A549 (cell line): Measurements from ENCODE around the gene HOXD11. TPM values are rescaled to one million over a fixed set of nuclear protein-coding genes. Genes with fewer than 3 reads are reported as not detected.

ENCODE experiments used
- ATAC-seq, 2 experiments: fragments of 200-7000 bp in 1 of 2; fragments of >200 bp in 1 of 2; cut with Nextera tagmentation in 1 of 2; cut with Tn5 transposase in 1 of 2; 3 replicates each; pipeline versions ENCODE4 v1.8.0 to v1.9.1; 2018 to 2020; ENCODE audit warnings: mild to moderate bottlenecking in 1 of 2, moderate library complexity in 1 of 2
- CTCF ChIA-PET: fragments of 300-600 bp; sonication (Branson Sonifier 250); formaldehyde crosslinking; extraction: SDS; loops from one replicate; lab custom pipeline; 2021; ENCODE audit warnings: antibody characterized with exemption, inconsistent platforms; lab: Yijun Ruan, JAX
- POLR2A ChIA-PET: fragments of 350-600 bp; formaldehyde crosslinking; extraction: SDS; loops from one replicate; lab custom pipeline; 2021; ENCODE audit warnings: antibody characterized with exemption, inconsistent platforms; lab: Yijun Ruan, JAX
- DNase-seq, 2 experiments: peaks; one replicate each; pipeline versions ENCODE4 v3.0.0 to v3.0.0-alpha.2; 2011 to 2016; ENCODE audit warnings: low read depth in 1 of 2, low spot score in 1 of 2
- FAIRE-seq: peaks from 2 replicates; lab custom pipeline; 2011; peaks lifted over from hg19 to GRCh38; lab: Jason Lieb, UNC
- H3K27ac ChIP-seq, 2 experiments: fragments of >200 bp; sonication (Bioruptor Twin); formaldehyde crosslinking; 3 replicates each; pipeline ENCODE4 v1.5.1; 2016 to 2017
- H3K4me1 ChIP-seq: fragments of >200 bp; sonication (Bioruptor Twin); formaldehyde crosslinking; 3 replicates; pipeline ENCODE4 v1.6.1; 2016
- H3K4me2 ChIP-seq: fragments of >200 bp; sonication (Bioruptor Twin); formaldehyde crosslinking; 3 replicates; pipeline ENCODE4 v1.6.1; 2016
- H3K4me3 ChIP-seq: fragments of >200 bp; sonication (Bioruptor Twin); formaldehyde crosslinking; 3 replicates; pipeline ENCODE4 v1.5.1; 2016
- H3K9me3 ChIP-seq: fragments of >200 bp; sonication (Bioruptor Twin); formaldehyde crosslinking; 3 replicates; pipeline ENCODE4 v1.6.1; 2016
- ATOH8 ChIP-seq: fragments of 250-450 bp; sonication (Bioruptor Pico); IDR thresholded peaks from 2 replicates; pipeline ENCODE4 v1.5.0; 2020; ENCODE audit warnings: low read depth, mild to moderate bottlenecking, moderate library complexity
- BCL3 ChIP-seq: fragments of >200 bp; sonication (Bioruptor Twin); formaldehyde crosslinking; IDR thresholded peaks from 3 replicates; pipeline ENCODE4 v1.6.1; 2016
- CEBPB ChIP-seq, 2 experiments: fragments of >200 bp in 1 of 2; sonication (Bioruptor Twin) in 1 of 2; formaldehyde crosslinking in 1 of 2; IDR thresholded peaks; 2 replicates each; pipeline ENCODE4 v1.6.1; 2012 to 2016
- CHD2 ChIP-seq: fragments of 150-350 bp; IDR thresholded peaks from 2 replicates; pipeline ENCODE4 v1.6.1; 2014; ENCODE audit warnings: low read length; ENCODE audit not compliant: partially characterized antibody
- CHD4 ChIP-seq: fragments of 200-600 bp; sonication (generic); IDR thresholded peaks from 2 replicates; pipeline ENCODE4 v1.6.1; 2016; ENCODE audit warnings: antibody characterized with exemption, mild to moderate bottlenecking, borderline replicate concordance
- CTCF ChIP-seq: fragments of >200 bp; sonication (Bioruptor Twin); formaldehyde crosslinking; IDR thresholded peaks from 3 replicates; pipeline ENCODE4 v1.5.1; 2016
- EHF ChIP-seq: fragments of 250-450 bp; sonication (Bioruptor Pico); IDR thresholded peaks from 2 replicates; pipeline ENCODE4 v1.5.0; 2020; ENCODE audit warnings: mild to moderate bottlenecking
- FOSB ChIP-seq: fragments of 250-450 bp; sonication (Bioruptor Pico); IDR thresholded peaks from 2 replicates; pipeline ENCODE4 v1.5.0; 2020; ENCODE audit warnings: mild to moderate bottlenecking, moderate library complexity
- FOXS1 ChIP-seq: fragments of 250-450 bp; sonication (Bioruptor Pico); IDR thresholded peaks from 2 replicates; pipeline ENCODE4 v1.5.0; 2020; ENCODE audit warnings: mild to moderate bottlenecking, moderate library complexity
- HEYL ChIP-seq: fragments of 250-450 bp; sonication (Bioruptor Pico); IDR thresholded peaks from 2 replicates; pipeline ENCODE4 v1.8.0; 2021; ENCODE audit warnings: mild to moderate bottlenecking, moderate library complexity
- JUN ChIP-seq, 2 experiments: fragments of >200 bp; sonication (Bioruptor Twin); formaldehyde crosslinking; IDR thresholded peaks; 2 replicates in 1 of 2; 3 replicates in 1 of 2; pipeline ENCODE4 v1.6.1; 2016 to 2017
- JUNB ChIP-seq: fragments of >200 bp; sonication (Bioruptor Twin); formaldehyde crosslinking; IDR thresholded peaks from 2 replicates; pipeline ENCODE4 v1.6.1; 2016
- KDM5A ChIP-seq: fragments of 200-600 bp; sonication (generic); IDR thresholded peaks from 2 replicates; pipeline ENCODE4 v1.6.1; 2016; ENCODE audit warnings: antibody characterized with exemption, mild to moderate bottlenecking
- MAFK ChIP-seq: fragments of 450-650 bp; IDR thresholded peaks from 2 replicates; pipeline ENCODE4 v1.6.1; 2014; ENCODE audit not compliant: partially characterized antibody
- NFE2L2 ChIP-seq: fragments of 150-350 bp; conservative IDR thresholded peaks from 2 replicates; pipeline ENCODE4 v1.6.1; 2014; ENCODE audit warnings: low read length
- NR3C1 ChIP-seq: fragments of >200 bp; sonication (Bioruptor Twin); formaldehyde crosslinking; IDR thresholded peaks from 3 replicates; pipeline ENCODE4 v1.6.1; 2017
- PBX3 ChIP-seq: IDR thresholded peaks from 2 replicates; pipeline ENCODE4 v1.6.1; 2012
- PHF8 ChIP-seq: fragments of 200-600 bp; sonication (generic); IDR thresholded peaks from 2 replicates; pipeline ENCODE4 v1.6.1; 2016; ENCODE audit warnings: low read depth, mild to moderate bottlenecking, antibody characterized with exemption, moderate library complexity, borderline replicate concordance
- RAD21 ChIP-seq, 2 experiments: fragments of >200 bp in 1 of 2; sonication (Bioruptor Twin) in 1 of 2; formaldehyde crosslinking in 1 of 2; IDR thresholded peaks in 1 of 2; conservative IDR thresholded peaks in 1 of 2; 2 replicates in 1 of 2; 3 replicates in 1 of 2; pipeline ENCODE4 v1.6.1; 2012 to 2018; ENCODE audit warnings: inconsistent platforms in 1 of 2
- SMC3 ChIP-seq: fragments of >200 bp; sonication (Bioruptor Twin); formaldehyde crosslinking; IDR thresholded peaks from 3 replicates; pipeline ENCODE4 v1.6.1; 2018; ENCODE audit warnings: inconsistent platforms
- SREBF2 ChIP-seq: fragments of 450-650 bp; IDR thresholded peaks from 2 replicates; pipeline ENCODE4 v1.6.1; 2014; ENCODE audit warnings: mild to moderate bottlenecking, moderate library complexity
- TFCP2L1 ChIP-seq: fragments of 250-450 bp; sonication (Bioruptor Pico); IDR thresholded peaks from 2 replicates; pipeline ENCODE4 v1.5.0; 2021; ENCODE audit warnings: mild to moderate bottlenecking
- ZNF302 ChIP-seq: fragments of 250-450 bp; sonication (Bioruptor Pico); IDR thresholded peaks from 2 replicates; pipeline ENCODE4 v1.9.0; 2021; ENCODE audit warnings: inconsistent platforms, mild to moderate bottlenecking, moderate library complexity
- WGBS: methylation state at CpG from one replicate; pipeline ENCODE4 v1.1.6; 2017; ENCODE audit errors: missing lambda C conversion rate; 5-methylcytosine and 5-hydroxymethylcytosine counted together
- polyA plus RNA-seq, 4 experiments: library from polyadenylated mRNA; depleted of rRNA in 3 of 4; stranded (reverse); fragments of >200 nt; fragmentation: RNase III in 1 of 4; extraction: RNeasy Plus Mini Kit Qiagen cat#74134 plus additional on column Dnase treatment in 1 of 4; gene quantifications; 2 replicates in 3 of 4; 3 replicates in 1 of 4; pipeline ENCODE4 v1.2.3, GENCODE V29; 2011 to 2017

Gene HOXD11
- polyA plus RNA-seq, 2 of the 4 experiments (the other 2 are of a cell fraction): 2.6 to 4.8 TPM

GRCh38 chr2:176124110-176124946 lies 17.2 kb downstream of the HOXD11 start:
- no peak overlapping the region for H3K27ac ChIP-seq
- no peaks in the 10 kb centered on the region for H3K9me3 ChIP-seq
- ATAC-seq (no peak), DNase-seq (no peak), FAIRE-seq (no peak)
- no peak overlapping the region for H3K4me2 ChIP-seq
- H3K4me1 ChIP-seq: no peaks in the 10 kb centered on the region
- 79% methylated on average over 30 of the region's 34 CpGs for WGBS
- POLR2A ChIA-PET: no interaction called here
- H3K4me3 ChIP-seq: no peak overlapping the region
- CTCF ChIA-PET: interaction anchor here (0.6 to 5.4 kb wide), 6 partner anchors 13 to 528 kb away, joined by 3 to 79 read pairs (median 20); no protein-coding TSS in a partner anchor
- TF ChIP-seq CEBPB (IDR thresholded peaks at IDR 0.05) (no peak), FOXS1 (CRISPR knock-in tag) (no peak), BCL3 (no peak), MAFK (peak; percentile 4)

- 69% methylated on average over 7 of the region's 9 CpGs for WGBS
- TF ChIP-seq RAD21 (conservative IDR thresholded peaks at IDR 0.05 in 1 of 2, IDR thresholded peaks at IDR 0.05 in 1 of 2): no peak
- no peak for TF ChIP-seq SREBF2
- no peak for TF ChIP-seq ZNF302
- TF ChIP-seq TFCP2L1 (CRISPR knock-in tag): no peak
- no peak for TF ChIP-seq HEYL (CRISPR knock-in tag)
- TF ChIP-seq PHF8: no peak
- DNase-seq (no peak), FAIRE-seq (no peak), ATAC-seq (no peak)
- ChIA-PET POLR2A (no interaction called here), CTCF (interaction anchor here (0.6 to 5.4 kb wide), 11 partner anchors 8 to 1031 kb away, joined by 3 to 79 read pairs (median 22); partner anchors contain the start of gene HOXD10)
- H3K4me1 ChIP-seq: no peaks in the 10 kb centered on the region
- no peak overlapping the region for H3K27ac ChIP-seq
- H3K9me3 ChIP-seq: no peaks in the 10 kb centered on the region
- no peak overlapping the region for H3K4me3 ChIP-seq
- no peak overlapping the region for H3K4me2 ChIP-seq
These were observed 18.1 kb downstream of the HOXD11 start for GRCh38 chr2:176124947-176125771.

- CTCF ChIA-PET: interaction anchor here (0.6 to 9.5 kb wide), 14 partner anchors 9 to 1030 kb away, joined by 3 to 139 read pairs (median 16); partner anchors contain the start of gene HOXD10
These were observed 18.6 kb downstream of the HOXD11 start for GRCh38 chr2:176125772-176126054.

More at GRCh38 chr2:176125772-176126054, 18.6 kb downstream of the HOXD11 start:
- H3K4me2 ChIP-seq: no peak overlapping the region
- H3K4me3 ChIP-seq: no peak overlapping the region
- H3K4me1 ChIP-seq: no peaks in the 10 kb centered on the region
- no peaks in the 10 kb centered on the region for H3K9me3 ChIP-seq
- ATAC-seq (no peak), DNase-seq (no peak), FAIRE-seq (no peak)
- no peak for TF ChIP-seq KDM5A
- no peak for TF ChIP-seq CHD4
- no peak for TF ChIP-seq ATOH8 (CRISPR knock-in tag)
- TF ChIP-seq EHF (CRISPR knock-in tag): no peak
- no peak for TF ChIP-seq SREBF2
- TF ChIP-seq NFE2L2: no peak
- TF ChIP-seq FOSB (CRISPR knock-in tag): no peak
- no peak for TF ChIP-seq JUN (IDR thresholded peaks at IDR 0.05)
- TF ChIP-seq PBX3: no peak
- no peak for TF ChIP-seq CHD2
- TF ChIP-seq PHF8: no peak
- TF ChIP-seq NR3C1: no peak
- no peak for TF ChIP-seq SMC3
- TF ChIP-seq CTCF: no peak
- TF ChIP-seq JUNB: no peak
- no peak overlapping the region for H3K27ac ChIP-seq
- 80% methylated on average over 6 of the region's 6 CpGs for WGBS
- POLR2A ChIA-PET: no interaction called here
